Stimulated activated CD8-positive, alpha-beta memory T cell treated with anti-CD3 and anti-CD28 coated beads, Interleukin-2, amount 100 ng/mL, for 48 hours (primary cell): Measurements from ENCODE around the gene PTGFRN.

Source experiments
- DNase-seq, 2 donors: peaks; one replicate each; pipeline ENCODE4 v3.0.0-alpha.2; 2020; ENCODE audit warnings: low read depth in 2 of 2

PTGFRN gene

DNA sequence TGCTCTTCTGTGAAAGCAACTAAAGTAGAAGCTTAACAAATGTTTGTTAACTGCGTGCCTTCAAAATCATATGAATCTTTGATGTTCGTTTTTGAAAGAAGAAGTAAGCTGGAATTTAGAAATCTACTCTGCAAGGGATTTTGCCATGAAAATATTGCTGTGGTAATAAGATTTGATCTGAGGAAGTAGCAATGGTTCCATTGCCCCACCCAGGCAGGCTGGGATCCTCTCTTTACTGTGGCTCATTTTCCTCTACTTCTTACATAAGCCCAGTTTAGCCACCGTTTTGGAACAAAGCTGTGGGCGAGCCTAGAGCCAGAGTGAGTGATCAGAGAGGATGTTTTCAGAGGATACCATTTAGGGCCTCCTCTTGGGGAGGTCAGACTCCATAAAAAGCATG is 20.3 kb upstream of the PTGFRN start:
- DNase-seq: no peak

DNA sequence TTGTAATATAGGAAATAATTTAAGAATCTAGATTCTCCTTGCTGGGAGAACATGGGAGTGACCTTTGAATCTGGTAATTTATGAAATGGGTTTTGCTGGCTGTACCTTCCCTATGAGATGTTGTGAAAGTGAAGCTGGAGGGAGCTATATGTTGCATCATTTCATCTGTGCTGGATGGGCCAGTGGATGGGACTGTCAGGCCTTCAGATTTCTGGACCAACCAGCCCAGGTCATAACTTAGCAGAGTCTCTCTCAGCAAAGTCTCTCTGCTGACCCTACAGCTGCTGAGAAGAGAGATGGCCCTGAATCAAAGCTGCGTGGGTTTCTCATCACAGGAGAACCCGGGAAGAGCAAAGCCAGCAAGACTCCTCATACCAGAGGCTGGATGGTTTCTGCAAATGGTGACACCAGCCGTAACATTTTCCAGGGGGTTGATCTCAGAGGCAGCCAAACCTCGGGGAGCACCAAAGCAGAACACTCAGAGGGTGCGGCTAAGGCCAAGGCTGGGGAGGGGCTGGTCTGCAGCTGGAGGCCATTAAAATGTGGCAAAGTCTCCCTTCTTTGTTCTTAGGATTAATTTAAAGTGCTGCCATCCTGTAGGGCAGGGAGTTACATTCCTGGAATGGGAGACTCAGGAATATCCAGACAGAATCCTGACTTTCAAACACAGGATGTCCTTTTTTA is 18.2 kb upstream of the PTGFRN start:
- DNase-seq: no peak

DNA sequence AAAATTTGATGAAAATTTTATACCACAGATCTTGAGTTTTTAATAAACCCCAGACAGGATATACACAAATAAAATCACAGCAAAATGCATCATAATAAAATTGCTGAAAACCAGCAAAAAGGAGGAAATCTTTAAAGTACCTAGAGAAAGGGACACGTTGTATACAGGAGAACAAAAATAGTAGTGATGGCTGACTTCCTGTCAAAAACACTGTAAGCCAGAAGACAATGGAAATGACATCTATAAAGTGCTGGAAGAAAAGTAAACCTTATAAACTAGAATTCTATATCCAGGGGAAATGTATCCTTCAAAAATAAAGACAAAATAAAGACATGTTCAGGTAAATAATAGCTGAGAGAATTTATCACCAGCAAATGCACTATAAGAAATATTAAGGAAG is 14.6 kb upstream of the PTGFRN start:
- no peak for DNase-seq

DNA sequence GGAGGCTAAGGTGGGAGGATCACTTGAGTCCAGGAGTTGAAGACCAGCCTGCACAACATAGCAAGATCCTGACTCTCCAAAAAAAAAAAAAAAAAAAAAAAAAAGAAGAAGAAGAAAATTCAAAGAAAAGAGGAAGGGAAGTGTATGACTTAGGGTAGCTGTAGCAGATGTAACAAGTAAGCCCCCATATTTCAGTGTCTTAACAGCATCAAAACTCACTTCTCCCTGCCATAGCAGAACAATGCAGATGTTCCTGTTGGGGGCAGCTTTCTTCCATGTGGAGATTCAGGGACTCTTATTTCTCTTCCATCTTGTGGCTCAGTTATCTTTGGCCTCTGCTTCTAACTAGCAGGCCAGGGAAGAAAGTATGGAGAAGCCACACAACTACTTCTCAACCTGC is 10.2 kb upstream of the PTGFRN start:
- no peak for DNase-seq

DNA sequence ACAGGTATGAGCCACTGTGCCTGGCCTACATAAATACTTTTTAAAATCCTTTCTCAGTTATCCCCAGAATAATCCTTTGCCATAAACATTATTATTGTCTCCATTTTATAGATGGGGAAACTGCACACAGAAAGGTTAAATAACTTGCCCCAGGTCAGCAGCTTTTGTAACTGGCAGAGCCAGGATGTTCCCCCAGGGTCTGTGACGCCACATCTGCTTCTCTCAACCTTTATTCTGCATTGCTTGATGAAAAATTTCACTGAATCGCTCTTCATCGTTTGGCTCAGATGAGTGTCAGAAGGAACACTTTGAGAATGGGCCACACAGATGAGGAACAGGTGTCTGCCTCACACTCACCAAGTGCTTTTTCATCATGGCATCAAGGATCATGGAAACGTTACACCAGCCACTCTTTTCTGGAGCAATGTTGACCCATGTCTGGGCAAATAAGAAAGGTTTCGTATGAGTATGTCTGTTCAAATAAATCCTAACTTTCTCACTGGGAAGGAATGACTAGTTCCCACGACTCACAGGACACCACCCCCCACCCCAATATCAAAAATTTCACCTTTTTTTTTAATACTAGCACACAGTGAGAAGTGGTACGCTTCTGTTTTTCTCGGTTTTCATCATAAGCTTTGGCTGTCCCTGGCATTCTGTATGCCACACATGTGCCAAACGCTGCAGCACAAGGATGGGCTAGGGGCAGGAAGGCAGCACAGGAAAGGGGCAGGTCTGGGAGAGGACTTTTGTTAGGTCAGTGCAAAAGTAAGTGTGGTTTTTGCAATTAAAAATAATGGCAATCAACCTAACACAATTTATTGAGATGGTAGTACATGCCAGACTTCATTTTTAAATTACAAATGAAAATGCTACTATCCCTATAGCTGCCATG is 9.0 kb upstream of the PTGFRN start:
- DNase-seq: no peak

DNA sequence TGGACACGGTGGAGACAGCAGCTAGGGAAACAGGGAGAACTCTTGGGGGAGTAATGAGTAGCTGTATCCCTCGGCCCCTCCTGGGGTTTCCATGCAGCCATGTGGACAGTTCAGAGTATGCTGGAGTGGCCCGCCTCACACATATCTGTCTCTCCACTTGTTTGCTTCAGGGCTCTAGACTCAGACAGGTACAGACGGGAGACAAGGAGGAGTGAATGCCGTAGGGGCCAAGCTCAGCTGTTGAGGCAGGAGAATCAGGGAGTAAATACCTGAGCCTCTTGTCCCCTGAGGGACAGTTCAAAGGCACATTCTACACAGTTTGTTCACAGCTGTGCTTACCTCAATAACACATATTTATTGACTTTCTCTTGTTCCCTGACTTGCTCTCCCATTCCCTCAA is 7.7 kb upstream of the PTGFRN start:
- no peak for DNase-seq

DNA sequence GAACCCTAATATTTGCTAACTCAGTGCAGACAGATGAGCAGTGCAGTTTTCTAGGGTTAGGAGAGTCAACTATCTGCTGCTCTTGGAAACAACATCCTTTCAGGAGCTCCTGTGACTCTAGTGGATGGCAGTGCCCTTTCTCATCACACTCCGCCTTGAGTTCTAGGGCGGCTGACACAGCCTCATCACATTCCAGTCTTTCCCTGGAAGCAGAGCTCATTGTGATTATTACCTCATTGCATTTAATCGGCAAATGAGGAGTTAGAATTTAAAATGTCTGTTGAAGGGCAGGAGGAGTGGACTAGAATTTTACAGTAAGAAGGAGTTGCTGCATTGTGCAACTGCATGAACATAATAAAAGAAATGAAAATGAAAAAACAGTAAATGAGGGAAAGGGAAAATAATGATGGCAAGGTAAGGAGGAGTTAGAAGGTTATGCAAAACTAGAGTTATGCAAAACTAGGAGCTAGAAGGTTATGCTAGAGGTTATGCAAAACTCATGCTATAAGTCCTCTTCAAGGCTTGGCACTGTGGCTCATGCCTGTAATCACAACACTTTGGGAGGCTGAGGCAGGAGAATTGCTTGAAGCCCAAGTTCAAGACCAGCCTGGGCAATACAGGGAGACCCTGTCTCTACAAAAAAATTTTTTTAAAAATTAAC is 6.9 kb upstream of the PTGFRN start:
- no peak for DNase-seq

DNA sequence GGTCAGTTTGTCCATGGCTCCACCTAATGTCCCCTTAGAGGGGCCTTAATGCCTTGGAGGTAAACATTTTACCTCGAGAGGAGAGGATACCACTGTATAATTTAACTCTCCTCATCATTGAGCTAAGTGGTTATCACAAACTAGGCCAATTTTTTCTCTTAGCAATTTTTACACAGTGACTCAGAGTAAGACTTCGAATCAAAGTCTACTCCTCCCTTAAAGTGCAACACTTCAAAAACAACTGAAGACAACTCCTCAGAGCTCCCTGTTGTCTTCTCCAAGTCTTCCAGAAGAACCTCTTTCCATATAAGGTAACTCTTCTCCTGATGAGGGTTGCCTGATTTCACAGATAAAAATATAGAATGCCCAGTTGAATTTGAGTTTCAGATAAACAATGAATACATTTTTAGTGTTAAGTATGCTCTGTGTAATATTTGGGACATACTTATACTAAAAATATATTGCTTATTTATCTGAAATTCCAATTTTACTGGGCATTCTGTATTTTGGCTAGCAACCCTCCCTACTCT is 4.9 kb upstream of the PTGFRN start:
- DNase-seq: no peak

DNA sequence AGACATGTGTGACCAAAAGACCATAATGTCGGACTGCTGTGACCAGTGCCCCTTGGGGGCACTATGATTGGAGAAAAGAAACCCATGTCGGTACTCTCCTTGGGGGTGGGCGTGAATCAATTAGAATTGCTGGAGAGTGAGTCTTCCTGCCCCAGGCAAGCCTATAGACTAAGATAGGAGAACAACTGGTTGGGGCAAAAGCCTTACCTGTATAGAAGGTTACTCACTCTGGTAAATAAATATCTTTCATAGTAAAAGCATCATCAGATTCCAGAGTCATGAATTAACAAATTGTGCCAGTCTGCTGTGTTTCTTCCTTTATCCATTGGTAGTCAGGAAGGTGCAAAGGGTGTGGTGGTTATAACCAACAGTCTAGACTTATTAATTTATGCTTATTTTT is 2.9 kb upstream of the PTGFRN start:
- DNase-seq: no peak

DNA sequence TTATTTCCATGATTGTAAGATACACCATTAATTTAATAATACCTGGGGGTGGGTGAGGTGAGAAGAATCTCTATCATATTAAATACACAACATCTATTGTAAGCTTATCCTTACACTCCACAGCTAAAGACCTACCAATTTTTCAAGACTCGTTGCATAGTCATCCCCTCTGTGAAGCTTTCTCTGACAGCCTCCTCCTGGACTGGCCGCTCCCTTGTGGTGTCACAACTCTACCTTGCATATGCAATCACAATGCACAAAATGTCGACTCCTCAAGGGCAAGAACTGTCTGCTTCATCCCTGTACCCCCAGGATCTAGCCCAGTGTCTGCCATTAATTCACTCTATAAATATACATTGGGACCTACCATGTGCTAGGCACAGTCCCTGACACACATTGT is 2.4 kb upstream of the PTGFRN start:
- DNase-seq: no peak

DNA sequence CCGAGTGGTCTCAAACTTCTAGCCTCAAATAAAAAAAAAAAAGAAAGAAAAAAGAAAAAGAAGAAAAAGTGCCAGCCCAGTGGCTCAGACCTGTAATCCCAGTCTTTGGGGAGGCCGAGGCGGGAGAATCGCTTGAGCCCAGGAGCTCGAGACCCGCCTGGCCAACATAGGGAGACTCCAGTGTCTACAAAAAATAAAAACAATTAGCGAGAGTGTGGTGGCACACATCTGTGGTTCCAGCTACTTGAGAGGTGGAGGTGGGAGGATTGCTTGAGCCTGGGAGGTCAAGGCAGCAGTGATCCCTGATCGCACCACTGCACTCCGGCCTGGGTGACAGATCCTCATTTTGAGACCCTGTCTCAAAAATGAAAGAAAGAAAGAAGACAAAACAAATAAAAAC is 1.4 kb upstream of the PTGFRN start:
- DNase-seq: no peak

DNA sequence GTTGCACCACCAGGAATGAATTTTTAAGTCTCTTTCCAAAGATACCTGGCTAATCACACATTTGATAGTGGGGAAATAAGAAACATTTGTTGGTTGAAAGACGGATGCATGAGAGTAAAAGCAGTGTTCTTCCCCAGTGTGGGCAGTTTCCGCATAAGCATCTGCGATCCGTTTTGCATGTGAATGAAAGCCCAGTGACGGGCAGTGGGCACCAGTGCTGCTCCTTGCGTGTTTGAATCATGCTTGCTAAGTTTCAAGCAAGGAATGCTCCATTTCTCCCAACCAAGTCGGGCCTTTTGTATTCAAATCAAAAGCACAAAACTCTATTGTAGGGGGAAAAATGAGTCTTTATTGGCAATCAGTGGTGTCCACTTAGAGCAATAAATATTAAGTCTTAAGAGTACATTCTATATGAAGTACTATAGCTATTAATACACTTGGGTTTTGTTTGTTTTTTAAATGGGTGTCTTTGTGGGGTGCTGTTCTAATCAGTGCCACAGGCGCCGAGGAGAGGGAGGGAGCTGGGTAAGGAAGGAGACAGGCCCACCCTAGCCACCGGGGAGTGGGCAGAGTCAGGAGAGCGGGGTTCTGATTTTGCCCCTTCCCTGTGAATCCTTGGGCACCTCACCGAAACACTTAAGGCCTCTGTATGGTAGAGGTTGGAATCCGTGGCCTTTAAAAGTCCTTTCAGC is 750 bp upstream of the PTGFRN start:
- DNase-seq: no peak

DNA sequence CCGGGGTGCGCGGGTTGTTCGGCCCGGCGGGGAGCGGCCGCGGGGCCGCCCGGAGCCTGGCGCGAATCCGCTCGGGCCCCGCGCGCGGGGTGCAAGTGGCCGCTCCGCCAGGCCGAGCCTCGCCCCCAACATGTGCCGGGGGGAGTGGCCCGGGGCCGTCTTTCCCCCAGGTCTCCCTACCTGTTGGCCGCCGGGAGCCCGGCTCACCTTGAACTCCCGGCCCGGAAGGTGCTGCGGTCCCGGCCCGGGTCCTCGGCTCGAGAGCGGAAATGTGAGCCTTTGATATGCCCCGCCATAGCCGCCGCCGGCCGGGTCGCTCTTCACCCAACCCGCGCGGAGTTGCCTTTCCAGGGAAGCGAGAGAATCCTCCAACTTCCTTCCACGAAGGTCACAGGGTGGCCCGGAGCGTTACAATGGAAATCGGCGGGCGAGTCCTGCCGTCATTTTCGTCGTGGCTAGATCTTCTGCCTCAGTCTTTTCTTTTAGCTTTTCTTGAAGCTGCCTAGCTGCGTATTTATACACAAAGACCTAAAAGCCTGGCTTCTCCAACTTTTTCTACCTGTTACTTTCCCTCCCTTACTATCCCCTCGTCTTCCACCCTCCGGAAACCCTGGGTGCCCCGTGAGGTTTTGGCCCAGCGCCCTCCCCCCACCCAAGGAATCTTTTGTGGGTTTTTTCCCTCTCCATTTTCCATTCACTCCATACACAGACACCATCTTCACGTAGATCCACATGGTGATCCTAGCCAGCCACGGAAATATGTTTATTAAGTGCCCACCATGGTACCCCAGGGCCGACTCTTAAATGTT is 867 bp downstream of the PTGFRN start:
- DNase-seq: peak; percentile 9 to 31

DNA sequence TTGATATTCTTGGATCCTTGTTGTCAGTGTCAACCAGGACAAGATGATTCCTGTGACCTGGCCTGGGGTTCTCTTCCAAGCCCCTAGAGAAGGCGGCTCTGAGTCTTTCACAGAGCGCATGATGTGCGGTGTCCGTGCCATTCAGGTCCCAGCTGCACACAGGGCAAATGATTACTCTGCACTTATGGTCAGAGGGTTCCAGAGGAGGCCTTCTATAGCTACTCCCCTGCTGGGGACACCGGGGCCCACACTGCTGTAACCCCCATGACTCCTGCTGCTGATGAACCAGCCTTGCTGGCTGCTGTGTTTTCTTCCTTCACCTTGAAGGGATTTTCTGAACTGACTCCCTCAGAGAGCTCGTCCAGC is 1.5 kb downstream of the PTGFRN start:
- no peak for DNase-seq

DNA sequence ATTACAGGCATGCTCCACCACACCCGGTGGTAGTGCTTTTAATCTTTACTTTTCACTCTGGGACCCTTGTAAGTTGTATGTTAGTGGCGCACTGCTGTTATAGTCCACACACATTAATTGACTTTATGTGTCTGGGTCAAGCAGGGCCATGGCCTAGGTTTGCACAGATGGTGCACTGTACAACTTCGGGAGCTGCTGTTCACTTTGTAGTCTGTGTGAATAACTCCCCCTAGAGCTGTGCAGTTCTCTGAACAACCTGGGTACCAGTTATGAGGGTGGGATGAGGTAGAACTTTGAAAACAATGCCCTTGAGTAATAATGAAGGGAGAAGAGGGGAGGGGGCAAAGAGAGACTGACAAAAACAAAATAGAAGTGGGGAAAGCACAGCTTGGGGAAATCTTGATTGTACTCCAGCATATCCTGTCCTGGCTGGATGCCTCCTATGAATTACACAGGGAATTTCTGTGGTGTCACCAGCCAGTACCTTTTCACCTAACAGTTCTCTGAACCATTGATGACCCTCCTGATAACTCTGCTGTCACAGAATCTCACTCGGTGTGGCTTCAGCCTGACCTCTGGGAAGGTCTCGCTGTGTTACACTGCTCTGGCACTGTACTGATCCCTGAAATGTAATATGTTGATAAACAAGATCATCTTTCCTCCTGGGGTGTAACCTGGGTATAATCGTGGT is 2.2 kb downstream of the PTGFRN start:
- no peak for DNase-seq

DNA sequence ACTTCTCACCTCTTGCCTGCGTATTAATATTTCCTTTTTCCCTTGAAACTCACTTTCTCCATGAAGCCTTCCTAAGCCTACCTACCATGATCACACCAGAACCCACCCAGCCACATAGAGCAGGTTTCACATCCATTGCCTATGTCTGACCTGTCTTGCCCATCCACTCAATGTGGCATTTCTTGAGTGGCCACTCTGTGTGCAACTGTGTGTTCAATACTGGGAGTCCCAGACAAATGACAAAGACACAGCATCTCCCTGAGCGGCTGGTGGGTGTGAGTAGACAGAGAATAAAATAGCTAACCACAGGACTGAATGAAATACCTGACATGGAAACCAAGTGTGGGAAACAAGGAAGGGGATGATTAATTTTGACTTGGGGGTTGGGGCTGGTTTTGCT is 3.1 kb downstream of the PTGFRN start:
- no peak for DNase-seq

DNA sequence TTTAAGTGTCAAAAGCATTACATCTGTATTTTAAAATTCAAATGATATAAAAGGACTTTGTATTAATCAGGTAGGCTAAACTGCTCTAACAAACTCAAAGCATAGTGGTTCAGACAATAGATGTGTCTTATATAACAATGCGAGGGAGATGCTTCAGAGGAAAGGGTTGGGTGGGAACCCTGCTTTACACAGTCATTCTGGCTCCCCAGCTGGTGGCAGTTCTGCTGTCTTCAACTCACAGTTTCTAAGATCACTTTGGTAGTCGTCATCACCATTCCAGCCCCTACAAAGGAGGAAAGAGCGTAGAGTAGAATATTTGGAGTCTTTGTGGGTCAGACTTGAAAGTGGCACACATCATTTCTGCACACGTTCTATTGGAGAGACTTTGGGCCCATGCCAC is 4.2 kb downstream of the PTGFRN start:
- no peak for DNase-seq

DNA sequence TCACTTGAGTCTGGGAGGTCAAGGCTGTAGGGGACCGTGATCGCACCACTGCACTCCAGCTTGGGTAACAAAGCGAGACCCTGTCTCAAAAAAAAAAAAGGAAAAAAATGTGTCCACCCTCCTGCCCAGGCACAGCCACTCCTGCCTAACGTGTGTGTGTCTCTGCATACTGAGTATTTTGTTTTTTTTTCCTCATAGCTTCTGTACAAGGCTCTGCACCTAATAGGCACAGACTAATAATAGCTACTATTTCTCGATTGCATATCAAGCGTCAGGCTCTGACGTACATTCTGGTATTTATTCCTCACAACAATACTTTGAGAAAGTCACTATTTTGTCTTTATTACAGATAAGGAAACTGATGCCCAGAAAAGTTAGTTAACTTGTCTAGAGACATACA is 5.0 kb downstream of the PTGFRN start:
- DNase-seq: no peak

DNA sequence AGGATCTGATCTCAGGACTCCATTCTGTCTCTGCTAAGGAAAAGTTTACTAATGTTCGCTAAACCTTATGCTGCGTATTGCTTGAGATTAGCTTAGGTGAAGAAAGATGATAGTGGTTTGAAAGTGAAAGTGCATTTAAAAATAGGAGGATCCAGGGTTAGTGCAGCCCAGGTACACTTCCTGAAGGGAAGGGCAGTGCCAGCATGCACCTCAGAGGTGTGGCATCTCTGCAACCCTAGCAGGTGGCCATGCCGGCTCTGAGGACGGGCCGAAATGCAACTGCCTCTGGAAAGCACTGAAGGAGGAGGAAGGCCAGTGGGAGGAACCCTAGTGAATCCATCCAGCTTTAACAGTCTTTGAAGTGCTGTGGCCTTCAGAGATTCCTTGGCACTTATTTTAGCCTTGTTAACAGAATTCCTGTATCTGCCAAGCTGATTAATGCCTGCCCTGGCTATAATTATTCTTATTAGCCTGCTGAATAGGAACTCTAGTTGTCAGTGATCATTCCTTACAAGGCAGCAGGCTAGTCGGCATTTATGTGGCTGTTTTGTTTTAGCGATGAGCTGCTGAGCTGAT is 5.5 kb downstream of the PTGFRN start:
- no peak for DNase-seq

DNA sequence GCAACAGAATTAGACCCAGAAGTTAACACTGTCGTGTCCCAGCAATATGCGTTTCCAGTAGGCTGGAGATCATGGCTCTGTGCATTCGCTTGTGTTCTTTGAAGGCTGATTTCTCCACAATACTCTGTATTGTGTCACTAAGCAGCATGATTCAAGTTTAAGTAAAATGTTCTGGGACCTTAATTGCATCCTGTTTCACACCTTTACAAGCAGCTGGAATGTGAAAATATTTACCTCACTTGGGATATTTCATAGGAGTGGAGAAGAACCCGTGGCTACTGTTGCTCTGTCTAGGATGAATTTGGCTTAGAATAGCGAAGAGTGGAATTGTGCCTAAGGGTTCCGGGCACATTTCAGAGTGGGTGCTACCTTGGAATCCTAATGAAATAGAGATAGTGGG is 6.3 kb downstream of the PTGFRN start:
- DNase-seq: no peak
